Stimulated activated CD4-positive, alpha-beta T cell treated with anti-CD3 and anti-CD28 coated beads, Interleukin-12 subunit alpha, Interleukin-12 subunit beta, amount 100 ng/mL, for 4 hours (primary cell): ENCODE data around the gene DEFB115.
"Not testable (repeated sequence)": the region's sequence is repeated elsewhere in the genome, so short reads cannot be mapped to it uniquely, and the experiment has no call there.

Experiments
- DNase-seq: peaks from one replicate; pipeline ENCODE4 v3.0.0-alpha.2; 2020

The DEFB115 gene

GRCh38 chr20:31257364-31257763 is at the start of gene DEFB115:
Gene DEFB115, plus strand, starts transcription at chr20:31257664. Its CDS starts 0 bp downstream, at chr20:31257664.
- DNase-seq, result no peak

- no peak for DNase-seq
Observed at GRCh38 chr20:31236953-31237352, 20.5 kb upstream of the DEFB115 start.

GRCh38 chr20:31237763-31238162 is 19.7 kb upstream of the DEFB115 start:
- DNase-seq, result no peak

- no peak for DNase-seq
Observed at GRCh38 chr20:31239139-31239538, 18.3 kb upstream of the DEFB115 start.

- no peak for DNase-seq
Observed at GRCh38 chr20:31256959-31257358, 505 bp upstream of the DEFB115 start.

DNA sequence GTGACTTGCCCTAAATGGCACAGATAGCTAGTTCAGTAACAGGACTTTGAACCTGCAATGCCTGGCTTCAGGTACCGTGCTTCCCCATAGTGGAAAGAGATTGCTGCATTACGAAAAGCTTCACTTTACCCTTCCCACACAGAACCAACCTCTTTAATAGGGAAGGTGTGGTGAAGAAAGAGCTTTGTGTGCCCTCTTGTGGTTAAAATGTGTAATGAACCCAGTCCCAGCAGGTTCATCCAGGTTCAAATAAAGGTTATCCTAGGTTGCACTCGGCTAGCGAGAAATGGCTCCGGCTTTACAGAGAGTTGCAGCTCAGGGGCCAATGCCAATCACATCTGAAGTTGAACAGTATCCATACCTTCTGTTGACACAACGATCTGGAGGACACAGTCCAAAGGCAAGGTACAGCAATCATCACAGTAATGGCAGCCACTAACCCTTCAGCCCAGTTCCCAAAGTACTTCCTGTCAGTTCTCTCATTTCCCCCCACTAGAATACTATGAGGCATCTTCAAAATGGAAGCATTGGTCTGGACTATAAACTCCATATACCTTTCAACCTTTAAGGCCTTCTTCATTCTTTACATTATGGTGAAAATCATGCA is 3.0 kb downstream of the DEFB115 start:
- DNase-seq, result no peak

DNA sequence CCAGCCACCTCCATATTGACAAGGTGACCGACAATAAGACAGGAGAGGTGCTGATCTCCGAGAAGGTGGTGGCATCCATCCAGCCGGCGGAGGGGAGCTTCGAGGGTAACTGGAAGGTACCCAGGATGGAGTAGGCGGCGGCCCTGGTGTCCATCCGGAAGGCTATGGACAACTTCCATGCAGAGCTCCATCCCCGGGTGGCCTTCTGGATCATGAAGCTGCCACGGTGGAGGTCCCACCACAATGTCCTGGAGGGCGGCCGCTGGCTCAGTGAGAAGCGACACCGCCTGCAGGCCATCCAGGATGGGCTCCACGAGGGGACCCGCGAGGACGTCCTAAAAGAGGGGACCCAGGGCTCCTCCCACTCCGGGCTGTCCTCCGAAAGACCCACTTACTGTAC is 17.0 kb downstream of the DEFB115 start:
- no peak for DNase-seq

DNA sequence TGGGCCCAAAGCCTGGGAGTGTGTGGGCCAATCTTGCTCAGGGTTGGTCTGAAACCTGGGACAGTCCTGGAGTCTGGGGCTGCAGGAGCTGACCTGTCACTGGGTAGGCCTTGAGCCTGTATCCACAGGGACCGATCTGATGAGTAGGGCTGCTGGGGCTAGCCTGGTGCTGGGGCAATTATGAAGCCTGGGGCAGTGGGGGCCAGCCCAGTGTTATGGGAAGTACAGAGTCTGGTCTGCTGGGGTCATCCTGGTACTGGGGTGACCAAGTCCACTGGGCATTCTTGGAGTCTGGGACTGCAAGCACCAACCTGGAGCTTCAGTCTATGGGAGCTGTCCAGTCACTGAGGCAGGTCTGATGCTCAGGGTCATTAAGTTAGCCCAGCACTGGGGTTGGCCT is 20.7 kb downstream of the DEFB115 start:
- DNase-seq, result no peak

DNA sequence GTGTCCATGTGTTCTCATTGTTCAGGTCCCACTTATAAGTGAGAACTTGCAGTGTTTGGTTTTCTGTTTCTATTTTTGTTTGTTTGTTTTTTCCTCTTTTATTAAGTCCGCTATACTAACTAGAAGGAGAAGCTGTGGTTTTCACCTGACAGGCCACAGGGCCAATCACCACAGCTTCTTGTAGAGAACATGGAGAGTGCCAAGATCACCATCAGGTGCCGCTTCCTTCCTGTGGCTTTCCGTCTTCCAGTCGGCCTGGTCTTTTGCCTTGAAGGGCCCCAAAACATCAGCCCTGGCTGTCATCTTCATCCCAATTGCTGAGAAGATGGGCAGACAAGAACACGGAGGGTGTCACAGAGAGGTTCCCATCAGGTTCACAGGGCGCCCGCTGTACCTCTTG is 27.5 kb downstream of the DEFB115 start:
- DNase-seq, result not testable (repeated sequence)

- DNase-seq, result no peak
Observed at GRCh38 chr20:31308535-31309162, 51.2 kb downstream of the DEFB115 start, which contains the start of gene DEFB116. Gene DEFB116, minus strand, starts transcription at chr20:31308585. Its CDS starts 0 bp downstream, at chr20:31308585.
